H9 (cell line): ENCODE results near the gene SLC27A6. TPM values are rescaled to one million over a fixed set of nuclear protein-coding genes. Genes with fewer than 3 reads are reported as not detected.

ENCODE experiments used
- DNase-seq: peaks from one replicate; pipeline ENCODE4 v3.0.0-alpha.2; 2017
- H2AFZ ChIP-seq: one replicate; pipeline ENCODE4 v1.6.1; 2013; ENCODE audit warnings: mild to moderate bottlenecking, low read length, control low read depth, moderate library complexity
- H2AK5ac ChIP-seq: 2 replicates; pipeline ENCODE4 v1.6.1; 2013; ENCODE audit warnings: low read length, control low read depth, mixed read lengths; ENCODE audit not compliant: insufficient read length
- H2BK120ac ChIP-seq: one replicate; pipeline ENCODE4 v1.6.1; 2013; ENCODE audit warnings: low read depth, mild to moderate bottlenecking, low read length, control low read depth, inconsistent platforms; ENCODE audit not compliant: poor library complexity, severe bottlenecking
- H2BK12ac ChIP-seq: 2 replicates; pipeline ENCODE4 v1.6.1; 2013; ENCODE audit warnings: low read length, control low read depth, mixed read lengths, low read depth; ENCODE audit not compliant: insufficient read length
- H2BK15ac ChIP-seq: 2 replicates; pipeline ENCODE4 v1.6.1; 2013; ENCODE audit warnings: low read depth, low read length, control low read depth
- H2BK20ac ChIP-seq: one replicate; pipeline ENCODE4 v1.6.1; 2013; ENCODE audit warnings: low read depth, mild to moderate bottlenecking, low read length, control low read depth, inconsistent platforms; ENCODE audit not compliant: poor library complexity, severe bottlenecking
- H2BK5ac ChIP-seq: 2 replicates; pipeline ENCODE4 v1.6.1; 2013; ENCODE audit warnings: low read length, control low read depth, mixed read lengths; ENCODE audit not compliant: insufficient read length
- H3K14ac ChIP-seq: 2 replicates; pipeline ENCODE4 v1.6.1; 2013; ENCODE audit warnings: low read length, control low read depth; ENCODE audit not compliant: insufficient read depth
- H3K18ac ChIP-seq: 2 replicates; pipeline ENCODE4 v1.6.1; 2013; ENCODE audit warnings: low read depth, mild to moderate bottlenecking, mixed read lengths, low read length, control low read depth; ENCODE audit not compliant: insufficient read length
- H3K23ac ChIP-seq: 2 replicates; pipeline ENCODE4 v1.6.1; 2013; ENCODE audit warnings: low read length, control low read depth, mixed read lengths, low read depth; ENCODE audit not compliant: insufficient read length
- H3K23me2 ChIP-seq: 2 replicates; pipeline ENCODE4 v1.6.1; 2013; ENCODE audit warnings: low read depth, mild to moderate bottlenecking, mixed read lengths, low read length, control low read depth; ENCODE audit not compliant: insufficient read length, poor library complexity, severe bottlenecking
- H3K27ac ChIP-seq: 2 replicates; pipeline ENCODE4 v1.5.1; 2013; ENCODE audit warnings: low read length, control low read depth, mixed read lengths, low read depth; ENCODE audit not compliant: insufficient read length
- H3K27me3 ChIP-seq: 2 replicates; pipeline ENCODE4 v1.6.1; 2013; ENCODE audit warnings: low read length, control low read depth, inconsistent platforms; ENCODE audit not compliant: insufficient read depth
- H3K4ac ChIP-seq: 2 replicates; pipeline ENCODE4 v1.6.1; 2013; ENCODE audit warnings: low read depth, mild to moderate bottlenecking, control low read depth, inconsistent platforms, low read length, moderate library complexity
- H3K4me1 ChIP-seq: 2 replicates; pipeline ENCODE4 v1.6.1; 2013; ENCODE audit warnings: low read length, control low read depth, inconsistent platforms; ENCODE audit not compliant: insufficient read depth
- H3K4me2 ChIP-seq: 2 replicates; pipeline ENCODE4 v1.6.1; 2013; ENCODE audit warnings: low read length, control low read depth, mixed read lengths; ENCODE audit not compliant: insufficient read length, insufficient read depth
- H3K56ac ChIP-seq: 2 replicates; pipeline ENCODE4 v1.6.1; 2013; ENCODE audit warnings: low read depth, mild to moderate bottlenecking, mixed read lengths, low read length, control low read depth; ENCODE audit not compliant: insufficient read length
- H3K79me1 ChIP-seq: 2 replicates; pipeline ENCODE4 v1.6.1; 2013; ENCODE audit warnings: low read depth, mild to moderate bottlenecking, moderate library complexity, low read length, control low read depth, inconsistent platforms; ENCODE audit not compliant: insufficient read depth, poor library complexity, severe bottlenecking
- H3K79me2 ChIP-seq: 2 replicates; pipeline ENCODE4 v1.6.1; 2013; ENCODE audit warnings: low read length, control low read depth, inconsistent platforms; ENCODE audit not compliant: insufficient read depth
- H3K9ac ChIP-seq: 2 replicates; pipeline ENCODE4 v1.6.1; 2013; ENCODE audit warnings: low read length, control low read depth, mixed read lengths; ENCODE audit not compliant: insufficient read length; ENCODE audit errors: extremely low read depth
- H3K9me3 ChIP-seq: one replicate; pipeline ENCODE4 v1.6.1; 2013; ENCODE audit warnings: low read depth, low read length, inconsistent platforms; ENCODE audit not compliant: control insufficient read depth
- H3T11ph ChIP-seq: one replicate; pipeline ENCODE4 v1.6.1; 2013; ENCODE audit warnings: mild to moderate bottlenecking, low read length, control low read depth, inconsistent platforms
- H4K20me1 ChIP-seq: one replicate; pipeline ENCODE4 v1.6.1; 2013; ENCODE audit not compliant: control insufficient read depth, insufficient read length, insufficient read depth
- H4K5ac ChIP-seq: 2 replicates; pipeline ENCODE4 v1.6.1; 2013; ENCODE audit warnings: low read depth, mild to moderate bottlenecking, mixed read lengths, low read length, control low read depth; ENCODE audit not compliant: insufficient read length
- H4K8ac ChIP-seq: replicated peaks from 2 replicates; pipeline ENCODE4 v1.6.1; 2013; ENCODE audit warnings: low read length, control low read depth, mixed read lengths, low read depth; ENCODE audit not compliant: insufficient read length
- H4K91ac ChIP-seq: 2 replicates; pipeline ENCODE4 v1.6.1; 2013; ENCODE audit warnings: low read depth, mild to moderate bottlenecking, moderate library complexity, mixed read lengths, low read length, control low read depth; ENCODE audit not compliant: insufficient read length
- H3K27ac Mint-ChIP-seq, 3 experiments: 2 replicates in 2 of 3; 3 replicates in 1 of 3; pipeline ENCODE4 v1.8.0; 2020 to 2021; ENCODE audit warnings: mixed read lengths in 3 of 3, mild to moderate bottlenecking in 1 of 3, moderate library complexity in 1 of 3
- H3K27me3 Mint-ChIP-seq: 2 replicates; pipeline ENCODE4 v1.8.0; 2021; ENCODE audit warnings: low read depth, mild to moderate bottlenecking, moderate library complexity, mixed read lengths
- H3K36me3 Mint-ChIP-seq, 3 experiments: 2 replicates in 2 of 3; 3 replicates in 1 of 3; pipeline ENCODE4 v1.8.0; 2020 to 2021; ENCODE audit warnings: low read depth in 3 of 3, mixed read lengths in 3 of 3; ENCODE audit not compliant: insufficient read depth in 1 of 3
- H3K4me1 Mint-ChIP-seq, 2 experiments: 2 replicates each; pipeline ENCODE4 v1.8.0; 2020; ENCODE audit warnings: mixed read lengths in 2 of 2
- H3K4me3 Mint-ChIP-seq, 2 experiments: 2 replicates in 1 of 2; 3 replicates in 1 of 2; pipeline ENCODE4 v1.8.0; 2020 to 2021; ENCODE audit warnings: mild to moderate bottlenecking in 2 of 2, mixed read lengths in 2 of 2, moderate library complexity in 1 of 2
- H3K9me3 Mint-ChIP-seq, 2 experiments: 2 replicates in 1 of 2; 3 replicates in 1 of 2; pipeline ENCODE4 v1.8.0; 2020; ENCODE audit warnings: mild to moderate bottlenecking in 2 of 2, mixed read lengths in 2 of 2, moderate library complexity in 1 of 2
- WGBS: extraction: QIAGEN DNeasy Blood & Tissue Kit; methylation state at CpG from one replicate; pipeline ENCODE4 v1.1.7; 2013; ENCODE audit warnings: missing lambda C conversion rate, low lambda C conversion rate, mixed read lengths; ENCODE audit not compliant: insufficient read length; ENCODE audit errors: extremely low coverage; 5-methylcytosine and 5-hydroxymethylcytosine counted together
- total RNA-seq: library from RNA; stranded (reverse); gene quantifications from 2 replicates; pipeline ENCODE4 v1.2.1, GENCODE V29; 2021
- TF ChIP-seq, protein P1 (sequence below): fragments of 200-600 bp; sonication (generic); conservative IDR thresholded peaks from 3 replicates; pipeline ENCODE4 v1.8.0; 2021; ENCODE audit warnings: antibody characterized with exemption, mild to moderate bottlenecking

The SLC27A6 gene
- total RNA-seq, 1 experiment from 2014 or later, result 3.0 TPM

DNA sequence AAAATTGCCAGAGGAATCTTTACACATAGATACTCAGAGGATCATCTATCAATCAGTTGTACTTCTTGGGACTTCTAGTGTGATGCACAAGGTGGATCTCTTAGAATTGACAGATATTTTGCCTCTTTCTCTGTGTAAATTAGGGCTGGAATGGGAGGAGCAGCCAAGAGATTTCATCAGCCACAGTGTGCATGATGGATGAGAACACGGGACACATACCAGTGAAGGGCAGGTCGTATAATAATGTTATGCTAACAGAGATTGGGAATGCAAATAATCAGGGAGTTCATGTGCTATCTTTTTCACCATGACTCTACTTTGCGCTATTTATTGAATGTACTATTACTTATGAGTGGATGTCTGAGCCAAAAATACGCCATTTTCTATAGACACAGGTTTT is 86.0 kb downstream of the SLC27A6 start:
- Histone ChIP-seq H2BK15ac (no peak overlapping the region), H2BK12ac (no peak overlapping the region), H4K91ac (no peak overlapping the region), H3K4me2 (no peak overlapping the region), H4K5ac (no peak overlapping the region), H2AK5ac (no peak overlapping the region), H3K79me1 (no peaks in the 10 kb centered on the region), H4K8ac (no peak overlapping the region), H2AFZ (no peak overlapping the region), H3K9ac (no peak overlapping the region), H3K27me3 (no peaks in the 10 kb centered on the region), H2BK5ac (no peak overlapping the region), H3K56ac (no peak overlapping the region), H3K23me2 (no peaks in the 10 kb centered on the region), H2BK20ac (no peak overlapping the region), H3K14ac (no peak overlapping the region), H4K20me1 (no peaks in the 10 kb centered on the region), H2BK120ac (no peak overlapping the region), H3K4me1 (no peaks in the 10 kb centered on the region), H3K4ac (no peak overlapping the region), H3T11ph (no peak overlapping the region), H3K18ac (no peak overlapping the region), H3K9me3 (no peaks in the 10 kb centered on the region), H3K79me2 (no peaks in the 10 kb centered on the region), H3K27ac (no peak overlapping the region), H3K23ac (no peak overlapping the region)
- no peaks in the 10 kb centered on the region for H3K9me3 Mint-ChIP-seq
- H3K27me3 Mint-ChIP-seq, result no peaks in the 10 kb centered on the region; the same call in 1 of the 2 replicates
- no CpG with 5 or more reads among the region's 4 CpGs for WGBS
- H3K36me3 Mint-ChIP-seq, result no peaks in the 10 kb centered on the region
- TF ChIP-seq, protein P1, sequence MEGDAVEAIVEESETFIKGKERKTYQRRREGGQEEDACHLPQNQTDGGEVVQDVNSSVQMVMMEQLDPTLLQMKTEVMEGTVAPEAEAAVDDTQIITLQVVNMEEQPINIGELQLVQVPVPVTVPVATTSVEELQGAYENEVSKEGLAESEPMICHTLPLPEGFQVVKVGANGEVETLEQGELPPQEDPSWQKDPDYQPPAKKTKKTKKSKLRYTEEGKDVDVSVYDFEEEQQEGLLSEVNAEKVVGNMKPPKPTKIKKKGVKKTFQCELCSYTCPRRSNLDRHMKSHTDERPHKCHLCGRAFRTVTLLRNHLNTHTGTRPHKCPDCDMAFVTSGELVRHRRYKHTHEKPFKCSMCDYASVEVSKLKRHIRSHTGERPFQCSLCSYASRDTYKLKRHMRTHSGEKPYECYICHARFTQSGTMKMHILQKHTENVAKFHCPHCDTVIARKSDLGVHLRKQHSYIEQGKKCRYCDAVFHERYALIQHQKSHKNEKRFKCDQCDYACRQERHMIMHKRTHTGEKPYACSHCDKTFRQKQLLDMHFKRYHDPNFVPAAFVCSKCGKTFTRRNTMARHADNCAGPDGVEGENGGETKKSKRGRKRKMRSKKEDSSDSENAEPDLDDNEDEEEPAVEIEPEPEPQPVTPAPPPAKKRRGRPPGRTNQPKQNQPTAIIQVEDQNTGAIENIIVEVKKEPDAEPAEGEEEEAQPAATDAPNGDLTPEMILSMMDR, result no peak
- no peak overlapping the region for H3K4me3 Mint-ChIP-seq
- no peak for DNase-seq
- no peaks in the 10 kb centered on the region for H3K4me1 Mint-ChIP-seq
- no peak overlapping the region for H3K27ac Mint-ChIP-seq
